GM18505 (cell line): ENCODE results near the gene AGRN.
"Not testable (repeated sequence)": the region's sequence is repeated elsewhere in the genome, so short reads cannot be mapped to it uniquely, and the experiment has no call there.

Experiments
- ATAC-seq: cut with Tn5 transposase; IDR thresholded peaks from one replicate; pipeline ENCODE4 v1.9.1; 2021; ENCODE audit not compliant: unreplicated experiment
- POLR2A ChIP-seq: IDR thresholded peaks from 4 replicates; pipeline ENCODE4 v1.6.1; 2011; ENCODE audit warnings: borderline replicate concordance; ENCODE audit not compliant: insufficient read depth, insufficient read length; ENCODE audit errors: extremely low read depth

The AGRN gene

GRCh38 chr1:1047963-1048362 lies 28.0 kb downstream of the AGRN start:
- ATAC-seq = no peak
- no peak for TF ChIP-seq POLR2A

- ATAC-seq = no peak
Measured at GRCh38 chr1:1048765-1049164, 28.8 kb downstream of the AGRN start.

GRCh38 chr1:1049318-1050165 lies 29.6 kb downstream of the AGRN start:
- TF ChIP-seq POLR2A = no peak
- no peak for ATAC-seq

More at GRCh38 chr1:1048765-1049164, 28.8 kb downstream of the AGRN start:
- TF ChIP-seq POLR2A = no peak

GRCh38 chr1:1050577-1051052 lies 30.7 kb downstream of the AGRN start:
- no peak for TF ChIP-seq POLR2A
- no peak for ATAC-seq

GRCh38 chr1:1051127-1051810 lies 31.3 kb downstream of the AGRN start:
- TF ChIP-seq POLR2A = no peak
- ATAC-seq = no peak

GRCh38 chr1:1052003-1052840 lies 32.3 kb downstream of the AGRN start:
- ATAC-seq = no peak
- TF ChIP-seq POLR2A = no peak

GRCh38 chr1:1053022-1053421 lies 33.1 kb downstream of the AGRN start:
- no peak for TF ChIP-seq POLR2A
- no peak for ATAC-seq

GRCh38 chr1:1053682-1054081 lies 33.8 kb downstream of the AGRN start:
- no peak for ATAC-seq
- no peak for TF ChIP-seq POLR2A

GRCh38 chr1:1054099-1054700 lies 34.3 kb downstream of the AGRN start:
- no peak for TF ChIP-seq POLR2A
- ATAC-seq = no peak

- TF ChIP-seq POLR2A = no peak
- no peak for ATAC-seq
Measured at GRCh38 chr1:1054971-1055370, 35.1 kb downstream of the AGRN start.

- TF ChIP-seq POLR2A = no peak
Measured at GRCh38 chr1:1055841-1056736, 36.2 kb downstream of the AGRN start.

GRCh38 chr1:1057769-1058087 lies 37.8 kb downstream of the AGRN start:
- ATAC-seq = not testable (repeated sequence)

More at GRCh38 chr1:1055841-1056736, 36.2 kb downstream of the AGRN start:
- no peak for ATAC-seq
